SK-N-SH (cell line): ENCODE measurements around the gene SUN5.

Experiments used
- CTCF ChIP-seq: fragments of 200-600 bp; sonication (generic); IDR thresholded peaks from 2 replicates; pipeline ENCODE4 v1.6.1; 2017; ENCODE audit warnings: antibody characterized with exemption, mild to moderate bottlenecking, moderate library complexity
- EP300 ChIP-seq, 2 experiments: IDR thresholded peaks; 2 replicates each; pipeline versions ENCODE4 v1.4.0 to v1.6.1; 2012; ENCODE audit warnings: borderline replicate concordance in 1 of 2, low read depth in 1 of 2, low read length in 1 of 2
- GATA2 ChIP-seq: sonication (generic); formaldehyde crosslinking; IDR thresholded peaks from 2 replicates; pipeline ENCODE4 v1.5.0; 2020; ENCODE audit warnings: mild to moderate bottlenecking, missing genetic modification reagents
- IRF3 ChIP-seq: fragments of 150-350 bp; IDR thresholded peaks from 2 replicates; pipeline ENCODE4 v1.6.1; 2016; ENCODE audit warnings: mild to moderate bottlenecking, low read depth, low read length
- POLR2AphosphoS5 ChIP-seq: IDR thresholded peaks from 2 replicates; pipeline ENCODE4 v1.6.1; 2012; ENCODE audit warnings: low read depth, low read length
- RAD21 ChIP-seq: IDR thresholded peaks from 2 replicates; pipeline ENCODE4 v1.6.1; 2012; ENCODE audit warnings: mild to moderate bottlenecking, low read length
- RCOR1 ChIP-seq: fragments of 150-350 bp; IDR thresholded peaks from 2 replicates; pipeline ENCODE4 v1.6.1; 2017; ENCODE audit warnings: antibody characterized with exemption, low read length
- REST ChIP-seq: IDR thresholded peaks from 2 replicates; pipeline ENCODE4 v1.6.1; 2012; ENCODE audit warnings: mild to moderate bottlenecking, low read depth, low read length, moderate library complexity
- SIN3A ChIP-seq: IDR thresholded peaks from 2 replicates; pipeline ENCODE4 v1.6.1; 2012; ENCODE audit warnings: low read depth, mild to moderate bottlenecking, low read length, moderate library complexity, borderline replicate concordance
- TCF12 ChIP-seq: IDR thresholded peaks from 2 replicates; pipeline ENCODE4 v1.4.0; 2012
- USF1 ChIP-seq: IDR thresholded peaks from 2 replicates; pipeline ENCODE4 v1.4.0; 2012; ENCODE audit warnings: low read depth, borderline replicate concordance
- USF2 ChIP-seq: fragments of 150-350 bp; IDR thresholded peaks from 2 replicates; pipeline ENCODE4 v1.6.1; 2017; ENCODE audit warnings: antibody characterized with exemption, low read length, low read depth, borderline replicate concordance
- ZBTB33 ChIP-seq: IDR thresholded peaks from 2 replicates; pipeline ENCODE4 v1.4.0; 2012; ENCODE audit warnings: low read depth, borderline replicate concordance

GRCh38 chr20:32990426-32990825 is 13.8 kb downstream of the SUN5 start:
- TF ChIP-seq RAD21 (no peak), GATA2 (no peak), TCF12 (no peak), CTCF (no peak), USF2 (no peak), ZBTB33 (no peak), SIN3A (no peak), EP300 (IDR thresholded peaks at IDR 0.05; ENCODE audit: borderline replicate concordance in 1 of 2, low read depth in 1 of 2, low read length in 1 of 2) (no peak), RCOR1 (no peak), USF1 (no peak), REST (no peak), POLR2AphosphoS5 (no peak), IRF3 (no peak)
